ENCODE results near the gene IGDCC3.

The IGDCC3 gene

DNA sequence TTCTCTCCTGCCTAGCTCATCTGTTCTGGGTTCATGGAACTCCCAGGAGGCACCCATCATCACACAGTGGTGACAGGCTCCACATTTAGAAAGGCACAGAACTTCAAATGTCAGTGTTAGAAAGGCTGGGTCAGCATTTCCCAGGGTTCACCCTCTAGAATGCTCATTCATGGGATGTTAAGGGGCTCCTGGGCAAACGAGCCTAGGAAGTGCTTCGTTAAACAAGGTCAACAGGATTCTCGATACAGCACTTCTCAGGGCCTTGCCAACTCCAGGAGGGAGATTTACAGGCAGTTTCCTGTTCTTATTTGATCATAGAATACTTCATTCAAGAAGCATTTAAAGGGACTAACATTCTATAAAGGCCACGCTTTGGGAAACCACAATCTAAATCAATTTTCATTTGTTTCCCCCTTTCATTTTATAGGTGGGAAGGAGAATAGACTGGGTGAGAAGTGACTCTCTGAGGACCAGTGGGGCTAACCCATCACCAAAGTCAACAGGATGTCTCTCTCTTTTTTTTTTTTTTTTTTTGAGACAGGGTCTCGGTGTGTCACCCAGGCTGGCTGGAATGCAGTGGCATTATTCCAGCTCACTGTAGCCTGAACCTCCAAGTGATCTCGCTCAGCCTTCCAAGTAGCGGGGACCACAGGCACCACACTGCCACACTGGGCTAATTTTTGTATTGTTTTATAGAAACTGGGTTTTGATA is 30.7 kb upstream of the IGDCC3 start:
- TF ChIP-seq, protein P1, sequence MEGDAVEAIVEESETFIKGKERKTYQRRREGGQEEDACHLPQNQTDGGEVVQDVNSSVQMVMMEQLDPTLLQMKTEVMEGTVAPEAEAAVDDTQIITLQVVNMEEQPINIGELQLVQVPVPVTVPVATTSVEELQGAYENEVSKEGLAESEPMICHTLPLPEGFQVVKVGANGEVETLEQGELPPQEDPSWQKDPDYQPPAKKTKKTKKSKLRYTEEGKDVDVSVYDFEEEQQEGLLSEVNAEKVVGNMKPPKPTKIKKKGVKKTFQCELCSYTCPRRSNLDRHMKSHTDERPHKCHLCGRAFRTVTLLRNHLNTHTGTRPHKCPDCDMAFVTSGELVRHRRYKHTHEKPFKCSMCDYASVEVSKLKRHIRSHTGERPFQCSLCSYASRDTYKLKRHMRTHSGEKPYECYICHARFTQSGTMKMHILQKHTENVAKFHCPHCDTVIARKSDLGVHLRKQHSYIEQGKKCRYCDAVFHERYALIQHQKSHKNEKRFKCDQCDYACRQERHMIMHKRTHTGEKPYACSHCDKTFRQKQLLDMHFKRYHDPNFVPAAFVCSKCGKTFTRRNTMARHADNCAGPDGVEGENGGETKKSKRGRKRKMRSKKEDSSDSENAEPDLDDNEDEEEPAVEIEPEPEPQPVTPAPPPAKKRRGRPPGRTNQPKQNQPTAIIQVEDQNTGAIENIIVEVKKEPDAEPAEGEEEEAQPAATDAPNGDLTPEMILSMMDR (conservative IDR thresholded peaks at IDR 0.05; ENCODE audit: low read depth) = no peak
- DNase-seq (ENCODE audit: low spot score) = no peak
- POLR2A ChIA-PET (ENCODE audit: low non-redundant PET) = no interaction called here
- CTCF ChIA-PET = no interaction called here
- no peak overlapping the region for H3K27ac ChIP-seq

DNA sequence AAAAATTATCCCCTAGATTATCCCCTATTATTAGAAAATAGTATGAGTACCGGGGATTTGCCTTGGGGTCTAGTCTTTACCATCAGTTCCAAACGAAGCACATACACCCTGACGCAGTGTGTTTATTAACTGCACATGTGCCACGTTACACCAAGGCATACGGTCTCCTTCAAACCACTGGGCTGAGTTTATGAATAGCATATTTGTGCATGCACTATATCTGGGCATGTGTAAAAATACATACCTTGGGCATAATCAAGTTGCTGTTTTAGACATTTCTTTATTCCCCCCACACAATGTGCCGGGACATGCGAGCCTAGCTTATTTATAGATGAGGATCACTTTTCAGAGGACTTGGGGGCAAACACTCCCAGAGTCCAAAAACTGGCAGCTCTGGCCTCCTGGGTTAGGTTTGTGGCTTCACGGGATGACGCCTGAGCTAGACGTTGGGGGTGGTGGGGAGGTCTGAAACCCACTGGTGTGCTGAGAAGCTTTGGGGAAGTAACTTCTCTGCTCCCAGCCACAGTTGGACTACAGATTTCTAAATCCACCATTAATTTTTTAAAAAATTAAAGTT is 28.7 kb upstream of the IGDCC3 start:
- POLR2A ChIA-PET (ENCODE audit: low non-redundant PET) = no interaction called here
- H3K27ac ChIP-seq = no peak overlapping the region
- TF ChIP-seq, protein P1 (conservative IDR thresholded peaks at IDR 0.05; ENCODE audit: low read depth) = no peak
- DNase-seq (ENCODE audit: low spot score) = no peak
- CTCF ChIA-PET = no interaction called here

DNA sequence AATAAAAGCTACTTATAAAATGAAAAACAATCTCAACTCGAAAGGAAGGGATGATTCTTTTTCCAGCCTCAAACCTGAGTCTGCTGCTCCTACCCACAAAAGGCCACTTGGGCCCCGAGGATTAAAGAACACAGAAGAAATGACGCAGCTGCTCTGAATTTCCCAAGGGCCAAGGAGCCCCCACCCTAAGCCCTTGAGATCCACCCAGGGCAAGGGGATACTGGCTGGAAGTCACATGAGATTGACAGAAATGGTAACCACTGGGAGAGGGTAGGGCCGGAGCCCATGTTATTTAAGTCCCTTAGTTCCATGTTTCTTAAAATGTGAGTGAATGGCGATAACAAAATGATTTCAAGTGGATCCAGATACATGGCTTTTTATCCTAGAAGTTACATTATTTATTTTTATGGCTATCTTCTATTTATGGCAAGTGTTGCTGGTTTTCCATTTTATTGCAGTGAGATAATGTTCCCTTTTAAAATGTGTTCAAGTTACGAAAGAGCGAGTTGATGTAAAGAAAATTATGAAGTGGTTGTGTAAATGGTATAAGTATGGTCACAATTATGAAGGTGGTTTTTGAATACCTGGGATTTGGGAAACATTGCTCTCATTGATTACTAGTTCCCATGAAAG is 28.1 kb upstream of the IGDCC3 start:
- no peak overlapping the region for H3K27ac ChIP-seq
- ChIA-PET POLR2A (ENCODE audit: low non-redundant PET) (no interaction called here), CTCF (no interaction called here)
- no peak for DNase-seq (ENCODE audit: low spot score)
- TF ChIP-seq, protein P1 (conservative IDR thresholded peaks at IDR 0.05; ENCODE audit: low read depth) = no peak

DNA sequence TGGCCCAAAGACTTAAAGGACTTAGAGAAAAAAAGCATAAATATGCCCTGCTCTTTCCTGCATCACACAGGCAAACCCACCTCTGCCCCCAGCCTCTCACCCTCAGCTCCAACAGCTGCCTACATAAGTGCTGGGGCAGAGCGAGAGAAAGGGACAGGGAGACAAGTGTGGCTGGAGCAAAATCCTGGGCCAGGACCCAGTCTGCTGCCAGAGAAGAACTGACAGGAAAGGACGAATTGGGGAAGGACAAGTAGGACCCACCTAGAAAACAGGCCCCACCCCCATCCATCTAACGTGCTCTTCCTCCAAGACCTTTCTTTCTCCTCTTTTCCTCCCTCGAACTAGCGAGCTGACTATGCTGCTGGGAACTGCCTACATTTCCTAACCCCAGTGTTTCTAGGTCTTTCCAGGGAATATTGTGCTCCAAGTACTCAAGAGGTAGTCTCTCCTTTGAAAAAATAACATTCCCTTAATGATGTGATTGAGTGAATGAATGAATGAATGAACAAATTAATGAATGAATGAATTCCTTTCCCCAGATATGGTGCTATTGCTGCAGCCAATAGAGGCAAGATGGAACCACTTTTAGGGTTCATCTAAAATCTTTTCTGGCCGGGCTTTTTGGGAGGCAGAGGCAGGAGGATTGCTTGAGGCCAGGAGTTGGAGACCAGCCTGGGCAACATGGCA is 26.5 kb upstream of the IGDCC3 start:
- no peak for DNase-seq (ENCODE audit: low spot score)
- TF ChIP-seq, protein P1 (conservative IDR thresholded peaks at IDR 0.05; ENCODE audit: low read depth) = no peak
- no peak overlapping the region for H3K27ac ChIP-seq
- POLR2A ChIA-PET (ENCODE audit: low non-redundant PET) = no interaction called here
- CTCF ChIA-PET = interaction anchor here (1.1 kb wide), 1 partner anchor 10 kb away, joined by 4 read pairs; no protein-coding TSS in a partner anchor

DNA sequence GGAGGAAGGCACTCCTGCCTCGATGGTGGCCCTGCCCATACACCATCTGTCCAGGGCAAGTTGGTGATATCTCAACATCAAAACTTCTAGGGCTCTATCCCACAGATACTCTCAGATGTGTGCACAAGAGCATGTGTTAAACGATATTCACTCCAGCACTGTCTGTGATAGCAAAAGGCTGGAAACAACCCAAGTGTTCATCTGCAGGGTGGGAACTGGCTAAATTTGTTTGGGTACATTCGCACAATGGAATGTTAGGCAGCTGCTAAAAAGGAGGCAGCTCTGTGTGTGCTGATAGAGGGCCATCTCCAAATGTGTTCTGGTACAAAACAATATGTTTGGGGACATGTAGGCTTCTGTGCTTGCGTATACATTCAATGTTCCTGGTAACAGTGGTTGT is 25.2 kb upstream of the IGDCC3 start:
- ChIA-PET CTCF (no interaction called here), POLR2A (ENCODE audit: low non-redundant PET) (no interaction called here)
- TF ChIP-seq, protein P1 (conservative IDR thresholded peaks at IDR 0.05; ENCODE audit: low read depth) = no peak
- no peak overlapping the region for H3K27ac ChIP-seq
- no peak for DNase-seq (ENCODE audit: low spot score)

DNA sequence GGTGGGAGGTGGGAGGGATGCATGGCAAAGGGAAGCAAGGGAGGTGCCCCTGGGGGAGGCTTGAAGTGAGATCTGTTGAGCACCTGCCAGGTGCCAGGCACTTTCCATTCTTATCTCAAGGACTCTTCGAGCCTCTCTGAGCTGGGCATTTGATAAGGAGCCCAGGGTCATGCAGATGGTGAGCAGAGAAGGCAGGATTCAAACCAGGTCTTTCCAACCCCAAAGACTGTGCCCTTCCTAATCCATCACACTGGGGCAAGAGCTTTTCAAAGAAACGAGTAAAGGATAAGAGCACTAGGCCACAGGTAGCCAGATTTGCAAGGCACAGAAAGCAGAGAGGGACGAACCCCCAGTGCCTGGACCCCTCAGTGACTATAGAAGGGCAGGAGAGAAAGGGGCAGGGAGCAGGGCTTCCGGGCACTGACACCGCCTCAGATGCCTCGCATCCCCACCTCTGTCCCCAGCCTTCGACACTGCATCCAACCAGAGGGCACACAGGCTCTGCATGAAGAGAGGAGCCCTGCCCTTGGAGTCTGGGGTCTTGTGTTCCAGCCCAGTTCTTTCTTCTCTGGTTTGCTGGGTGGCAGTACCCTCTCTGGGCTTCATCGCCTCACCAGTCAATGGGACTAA is 23.9 kb upstream of the IGDCC3 start:
- TF ChIP-seq, protein P1 (conservative IDR thresholded peaks at IDR 0.05; ENCODE audit: low read depth) = no peak
- CTCF ChIA-PET = interaction anchor here (0.5 to 1.5 kb wide), 6 partner anchors 12 to 168 kb away, joined by 3 to 5 read pairs (median 4); no protein-coding TSS in a partner anchor
- no peak overlapping the region for H3K27ac ChIP-seq
- DNase-seq (ENCODE audit: low spot score) = no peak
- POLR2A ChIA-PET (ENCODE audit: low non-redundant PET) = interaction anchor here (0.6 to 0.7 kb wide), 2 partner anchors 30 to 97 kb away, joined by 3 to 7 read pairs; partner anchors contain the start of gene RNU5B-1

Measured in RWPE1 (cell line).